CD4-positive, alpha-beta T cell (primary cell): ENCODE data around the gene UBE2O. TPM values are rescaled to one million over a fixed set of nuclear protein-coding genes. Genes with fewer than 3 reads are reported as not detected.
A peak's percentile ranks its signal among the peaks of the same experiment; 100 is the strongest.

Source experiments
- ATAC-seq: fragments of 200-7000 bp; cut with Tn5 transposase; one replicate; pipeline ENCODE4 v1.10.0; 2022; ENCODE audit warnings: mild to moderate bottlenecking; ENCODE audit not compliant: poor library complexity
- CTCF ChIA-PET: fragments of 350-600 bp; sonication (Branson Sonifier 250); formaldehyde crosslinking; loops from one replicate; lab custom pipeline; 2021; ENCODE audit warnings: antibody characterized with exemption, inconsistent platforms; lab: Charles Lee
- POLR2A ChIA-PET: fragments of 350-600 bp; sonication (Branson Sonifier 250); formaldehyde crosslinking; loops from one replicate; lab custom pipeline; 2021; ENCODE audit warnings: antibody characterized with exemption, inconsistent platforms; lab: Charles Lee
- DNase-seq, 14 experiments: peaks; one replicate each; pipeline ENCODE4 v3.0.0-alpha.2; 2013 to 2020; ENCODE audit warnings: mixed read lengths in 2 of 14
- H3K27ac ChIP-seq, 2 donors: one replicate each; pipeline versions ENCODE4 v1.5.1 to v1.7.0; 2013; ENCODE audit warnings: low read length in 2 of 2, low read depth in 1 of 2, mild to moderate bottlenecking in 1 of 2
- H3K27me3 ChIP-seq, 2 experiments: 1 replicate in 1 of 2; 2 replicates in 1 of 2; pipeline versions ENCODE4 v1.6.1 to v1.7.0; 2013; ENCODE audit warnings: low read length in 2 of 2, control low read depth in 1 of 2, mild to moderate bottlenecking in 1 of 2, moderate library complexity in 1 of 2; ENCODE audit not compliant: insufficient read depth in 2 of 2, control insufficient read depth in 1 of 2
- H3K36me3 ChIP-seq: one replicate; pipeline ENCODE4 v1.6.1; 2013; ENCODE audit warnings: low read length, control low read depth; ENCODE audit not compliant: insufficient read depth
- H3K4me1 ChIP-seq: one replicate; pipeline ENCODE4 v1.6.1; 2013; ENCODE audit warnings: low read length, control low read depth; ENCODE audit not compliant: insufficient read depth
- H3K4me3 ChIP-seq: one replicate; pipeline ENCODE4 v1.5.1; 2013; ENCODE audit warnings: mild to moderate bottlenecking, low read length, moderate library complexity
- H3K9me3 ChIP-seq, 2 experiments: 1 replicate in 1 of 2; 2 replicates in 1 of 2; pipeline versions ENCODE4 v1.6.1 to v1.7.0; 2013; ENCODE audit warnings: low read length in 2 of 2, mild to moderate bottlenecking in 2 of 2, control low read depth in 1 of 2, moderate library complexity in 1 of 2; ENCODE audit not compliant: control insufficient read depth in 1 of 2, insufficient read depth in 1 of 2
- H3K27ac Mint-ChIP-seq: one replicate; pipeline ENCODE4 v1.8.0; 2020; ENCODE audit warnings: mixed read lengths
- H3K27me3 Mint-ChIP-seq: one replicate; pipeline ENCODE4 v1.8.0; 2021; ENCODE audit warnings: mixed read lengths
- H3K36me3 Mint-ChIP-seq: one replicate; pipeline ENCODE4 v1.8.0; 2021; ENCODE audit warnings: low read depth, mixed read lengths
- H3K4me1 Mint-ChIP-seq: one replicate; pipeline ENCODE4 v1.8.0; 2021; ENCODE audit warnings: low read depth, mixed read lengths
- H3K4me3 Mint-ChIP-seq: one replicate; pipeline ENCODE4 v1.8.0; 2020; ENCODE audit warnings: mild to moderate bottlenecking, mixed read lengths
- H3K9me3 Mint-ChIP-seq: one replicate; pipeline ENCODE4 v1.8.0; 2020; ENCODE audit warnings: mixed read lengths
- intact Hi-C, 2 experiments: fragments of 100-400 bp; cut with DNase I in 1 of 2; cut with micrococcal nuclease in 1 of 2; formaldehyde crosslinking; loops; one replicate each; pipeline versions ENCODE4 v1.15.1 to v1.9.0; 2023 to 2025; cut with DNase I, micrococcal nuclease
- total RNA-seq, 174 experiments: library from RNA in 2 of 174; stranded (reverse) in 2 of 174; gene quantifications; one replicate each; pipeline ENCODE4 v1.2.3 and lab custom pipeline; 2021 to 2026
- TF ChIP-seq, protein P1 (sequence below): fragments of 200-600 bp; IDR thresholded peaks from one replicate; pipeline ENCODE4 v1.8.0; 2022; ENCODE audit warnings: antibody characterized with exemption, mild to moderate bottlenecking

Gene UBE2O
- total RNA-seq, 2 experiments from 2014 or later = 22.7 to 25.1 TPM

- TF ChIP-seq, protein P1, sequence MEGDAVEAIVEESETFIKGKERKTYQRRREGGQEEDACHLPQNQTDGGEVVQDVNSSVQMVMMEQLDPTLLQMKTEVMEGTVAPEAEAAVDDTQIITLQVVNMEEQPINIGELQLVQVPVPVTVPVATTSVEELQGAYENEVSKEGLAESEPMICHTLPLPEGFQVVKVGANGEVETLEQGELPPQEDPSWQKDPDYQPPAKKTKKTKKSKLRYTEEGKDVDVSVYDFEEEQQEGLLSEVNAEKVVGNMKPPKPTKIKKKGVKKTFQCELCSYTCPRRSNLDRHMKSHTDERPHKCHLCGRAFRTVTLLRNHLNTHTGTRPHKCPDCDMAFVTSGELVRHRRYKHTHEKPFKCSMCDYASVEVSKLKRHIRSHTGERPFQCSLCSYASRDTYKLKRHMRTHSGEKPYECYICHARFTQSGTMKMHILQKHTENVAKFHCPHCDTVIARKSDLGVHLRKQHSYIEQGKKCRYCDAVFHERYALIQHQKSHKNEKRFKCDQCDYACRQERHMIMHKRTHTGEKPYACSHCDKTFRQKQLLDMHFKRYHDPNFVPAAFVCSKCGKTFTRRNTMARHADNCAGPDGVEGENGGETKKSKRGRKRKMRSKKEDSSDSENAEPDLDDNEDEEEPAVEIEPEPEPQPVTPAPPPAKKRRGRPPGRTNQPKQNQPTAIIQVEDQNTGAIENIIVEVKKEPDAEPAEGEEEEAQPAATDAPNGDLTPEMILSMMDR = no peak
- no peaks in the 10 kb centered on the region for H3K9me3 ChIP-seq
- ChIA-PET CTCF (interaction anchor here (1.1 to 1.4 kb wide), 2 partner anchors 24 to 91 kb away, joined by 3 to 4 read pairs; no protein-coding TSS in a partner anchor), POLR2A (interaction anchor here (1.1 to 1.6 kb wide), 2 partner anchors 16 to 46 kb away, joined by 3 to 8 read pairs; partner anchors contain the start of gene UBE2O)
- Mint-ChIP-seq H3K27ac (no peak overlapping the region), H3K4me1 (peaks cover 37% of the 10 kb centered on the region), H3K36me3 (no peaks in the 10 kb centered on the region), H3K27me3 (no peaks in the 10 kb centered on the region), H3K9me3 (no peaks in the 10 kb centered on the region), H3K4me3 (peak overlapping the region; percentile 84)
- H3K36me3 ChIP-seq = peaks cover 2% of the 10 kb centered on the region
- peaks cover 63% of the 10 kb centered on the region for H3K4me1 ChIP-seq
- H3K27me3 ChIP-seq = no peaks in the 10 kb centered on the region
- no peak overlapping the region for H3K27ac ChIP-seq
- no peak for ATAC-seq
- intact Hi-C loops = no loop called here
- no peak for DNase-seq
- H3K4me3 ChIP-seq = peak overlapping the region; percentile 6
These were observed 46.3 kb upstream of the UBE2O start for GRCh38 chr17:76499267-76499667.

DNA sequence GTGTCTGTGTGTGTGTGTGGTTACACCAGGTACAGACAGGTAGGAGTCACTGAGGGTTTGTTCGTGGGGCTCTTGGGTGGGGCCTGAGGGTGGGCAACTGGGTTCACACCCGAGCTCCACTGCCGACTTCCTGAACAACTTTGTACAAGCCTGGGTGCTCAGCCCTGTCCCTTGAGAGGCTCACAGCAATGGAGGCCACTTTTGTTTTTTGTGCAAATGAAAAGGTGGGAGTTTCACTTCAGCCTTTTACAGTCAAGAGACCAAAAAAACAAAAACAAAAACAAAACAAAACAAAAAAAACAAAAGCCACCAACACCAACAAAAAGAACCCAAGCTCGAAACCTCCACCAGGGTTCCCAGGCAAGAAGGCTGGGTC lies 45.9 kb upstream of the UBE2O start:
- Mint-ChIP-seq H3K27me3 (no peaks in the 10 kb centered on the region), H3K4me3 (peak overlapping the region; percentile 7), H3K4me1 (peaks cover 39% of the 10 kb centered on the region), H3K9me3 (no peaks in the 10 kb centered on the region), H3K36me3 (no peaks in the 10 kb centered on the region), H3K27ac (no peak overlapping the region)
- Histone ChIP-seq H3K4me1 (peaks cover 67% of the 10 kb centered on the region), H3K4me3 (peak overlapping the region; percentile 6), H3K27me3 (no peaks in the 10 kb centered on the region), H3K9me3 (no peaks in the 10 kb centered on the region), H3K36me3 (peaks cover 2% of the 10 kb centered on the region), H3K27ac (no peak overlapping the region)
- POLR2A ChIA-PET = interaction anchor here (0.6 to 1.1 kb wide), 2 partner anchors 16 to 62 kb away, joined by 3 read pairs; no protein-coding TSS in a partner anchor
- DNase-seq (peak in 1 of 14 experiments; percentile 47), ATAC-seq (no peak)
- CTCF ChIA-PET = interaction anchor here (1.1 to 1.4 kb wide), 2 partner anchors 24 to 90 kb away, joined by 3 to 4 read pairs; no protein-coding TSS in a partner anchor
- TF ChIP-seq, protein P1 = no peak
- intact Hi-C loops = no loop called here

GRCh38 chr17:76497979-76498875 lies 45.3 kb upstream of the UBE2O start:
- peaks cover 45% of the 10 kb centered on the region for H3K4me1 Mint-ChIP-seq

More at GRCh38 chr17:76497979-76498875, 45.3 kb upstream of the UBE2O start:
- Histone ChIP-seq H3K27me3 (no peaks in the 10 kb centered on the region), H3K4me1 (peaks cover 73% of the 10 kb centered on the region), H3K9me3 (no peaks in the 10 kb centered on the region), H3K4me3 (no peak overlapping the region), H3K36me3 (peaks cover 2% of the 10 kb centered on the region), H3K27ac (no peak overlapping the region)
- TF ChIP-seq, protein P1 = no peak
- ATAC-seq (no peak), DNase-seq (no peak)
- ChIA-PET POLR2A (interaction anchor here (0.6 to 1.1 kb wide), 2 partner anchors 17 to 63 kb away, joined by 3 read pairs; no protein-coding TSS in a partner anchor), CTCF (interaction anchor here (1.4 kb wide), 1 partner anchor 25 kb away, joined by 3 read pairs; no protein-coding TSS in a partner anchor)
- Mint-ChIP-seq H3K9me3 (no peaks in the 10 kb centered on the region), H3K4me3 (peak overlapping the region; percentile 48), H3K36me3 (no peaks in the 10 kb centered on the region), H3K27me3 (no peaks in the 10 kb centered on the region), H3K27ac (no peak overlapping the region)
- intact Hi-C loops = no loop called here
